Fibroblast of lung (primary cell): ENCODE measurements around the gene NADK.

ENCODE experiments used
- CTCF ChIP-seq, 2 donors: IDR thresholded peaks in 1 of 2; conservative IDR thresholded peaks in 1 of 2; 1 replicate in 1 of 2; 2 replicates in 1 of 2; pipeline ENCODE4 v1.5.1; 2011 to 2012; ENCODE audit warnings: low read length in 2 of 2, control low read depth in 1 of 2, inconsistent platforms in 1 of 2, low read depth in 1 of 2, mild to moderate bottlenecking in 1 of 2
- EZH2 ChIP-seq: IDR thresholded peaks from 2 replicates; pipeline ENCODE4 v1.5.1; 2012; ENCODE audit warnings: low read length, control low read depth, mild to moderate bottlenecking; ENCODE audit errors: missing control alignments

DNA sequence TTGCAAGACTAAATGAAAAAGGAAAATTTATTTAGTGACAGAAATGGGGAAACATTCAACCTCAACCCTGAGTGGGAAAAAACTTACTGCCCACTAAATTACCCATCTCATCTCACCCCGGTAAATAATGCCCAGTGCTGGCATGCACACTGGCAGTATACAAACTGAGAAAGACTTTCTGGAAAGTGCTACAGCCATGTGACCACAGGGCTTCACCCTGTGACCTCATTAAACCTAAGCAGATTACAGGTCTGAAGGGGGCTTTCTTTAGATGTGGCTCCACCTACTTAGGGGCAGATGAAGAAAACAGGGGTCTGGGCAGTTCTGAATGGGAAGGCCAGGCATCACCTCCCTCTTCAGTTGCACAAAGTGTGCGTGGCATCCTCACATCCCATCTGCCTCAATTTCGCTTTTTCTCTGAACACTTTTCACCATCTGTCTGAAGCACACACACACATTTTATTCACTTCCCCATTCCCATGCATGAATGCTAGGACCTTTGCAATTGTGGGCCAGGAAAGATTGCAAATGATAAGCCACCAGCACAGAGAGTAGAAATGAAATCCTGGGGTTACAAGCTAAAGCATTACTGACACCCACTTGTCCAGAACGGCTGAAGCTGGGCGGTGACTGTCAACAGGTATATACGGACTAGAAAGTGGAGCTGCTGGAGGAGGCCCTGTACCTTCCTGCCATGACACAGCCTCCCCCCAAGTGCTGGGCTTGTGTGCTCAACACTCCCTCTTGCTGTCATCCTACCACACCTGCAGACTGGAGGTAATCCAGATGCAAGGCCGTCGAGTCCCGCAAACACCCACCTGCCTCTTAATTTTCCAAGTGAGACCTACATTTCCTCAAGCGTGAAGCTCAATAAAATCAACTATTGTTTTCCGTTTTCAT, 2.7 kb downstream of the NADK start:
- TF ChIP-seq EZH2 (no peak), CTCF (conservative IDR thresholded peaks at IDR 0.05 in 1 of 2, IDR thresholded peaks at IDR 0.05 in 1 of 2; ENCODE audit: low read depth in 1 of 2, low read length in 2 of 2) (no peak)
